ENCODE results near the gene DAP3. TPM values are rescaled to one million over a fixed set of nuclear protein-coding genes. Genes with fewer than 3 reads are reported as not detected.

DAP3 gene
- total and polyA plus RNA-seq, 2 of the 8 experiments (the other 6 are each of a cell fraction or from before 2014, with no cell fraction given): 66.3 to 87.1 TPM

DNA sequence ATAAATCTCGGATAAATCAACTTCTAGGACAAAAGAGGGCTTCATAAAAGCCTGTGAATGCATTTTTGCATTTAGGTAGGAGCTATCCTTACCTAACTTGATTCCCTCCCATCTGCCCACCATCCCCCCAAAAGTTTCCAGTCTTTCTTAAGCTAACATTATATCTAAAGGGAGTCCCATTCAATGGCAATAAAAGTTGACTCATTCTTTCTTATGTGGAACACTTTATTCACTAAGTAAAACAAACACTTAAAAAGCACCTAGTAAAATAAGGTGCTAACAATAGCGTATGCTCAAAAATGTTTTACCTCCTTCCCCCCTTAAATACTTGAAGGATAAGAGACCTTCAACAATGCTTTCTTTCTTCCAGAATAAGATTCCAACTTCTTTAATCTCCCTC, 84.3 kb downstream of the DAP3 start (continued):
- TF ChIP-seq EZH2 (IDR thresholded peaks at IDR 0.05; ENCODE audit: low read depth, low read length, severe bottlenecking) (no peak), RNF2 (IDR thresholded peaks at IDR 0.05; ENCODE audit: borderline replicate concordance, low read depth, low read length, missing control alignments, poor library complexity, severe bottlenecking) (no peak), SIX5 (IDR thresholded peaks at IDR 0.05; ENCODE audit: low read depth, low read length) (no peak), SP2 (IDR thresholded peaks at IDR 0.05; ENCODE audit: low read length) (no peak)
- TF ChIP-seq, protein P1, sequence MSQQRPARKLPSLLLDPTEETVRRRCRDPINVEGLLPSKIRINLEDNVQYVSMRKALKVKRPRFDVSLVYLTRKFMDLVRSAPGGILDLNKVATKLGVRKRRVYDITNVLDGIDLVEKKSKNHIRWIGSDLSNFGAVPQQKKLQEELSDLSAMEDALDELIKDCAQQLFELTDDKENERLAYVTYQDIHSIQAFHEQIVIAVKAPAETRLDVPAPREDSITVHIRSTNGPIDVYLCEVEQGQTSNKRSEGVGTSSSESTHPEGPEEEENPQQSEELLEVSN (IDR thresholded peaks at IDR 0.05): no peak
